AG04449 (cell line): ENCODE data around the gene SCUBE1.

Source experiments
- CTCF ChIA-PET: fragments of 350-600 bp; formaldehyde crosslinking; extraction: SDS; loops from one replicate; lab custom pipeline; 2021; ENCODE audit warnings: antibody characterized with exemption; lab: Yijun Ruan, JAX
- POLR2A ChIA-PET: fragments of 400-600, 350-600 bp; formaldehyde crosslinking; extraction: SDS; loops from one replicate; lab custom pipeline; 2020; ENCODE audit warnings: antibody characterized with exemption, inconsistent platforms; lab: Yijun Ruan, JAX
- DNase-seq: peaks from one replicate; pipeline ENCODE4 v3.0.0-alpha.2; 2010; ENCODE audit warnings: low read depth, low spot score
- H3K4me3 ChIP-seq: 2 replicates; pipeline ENCODE4 v1.5.1; 2011; ENCODE audit warnings: low read depth, mild to moderate bottlenecking, control low read depth, low read length
- CTCF ChIP-seq: IDR thresholded peaks from one replicate; pipeline ENCODE4 v1.5.1; 2011; ENCODE audit warnings: mild to moderate bottlenecking, moderate library complexity, low read length, control low read depth, inconsistent platforms; ENCODE audit not compliant: insufficient read depth; ENCODE audit errors: missing control alignments

Gene SCUBE1

GRCh38 chr22:43301866-43302265, 41.3 kb downstream of the SCUBE1 start:
- CTCF ChIA-PET, result no interaction called here

GRCh38 chr22:43300891-43301676, 42.1 kb downstream of the SCUBE1 start:
- POLR2A ChIA-PET, result no interaction called here
- TF ChIP-seq CTCF, result no peak
- CTCF ChIA-PET, result no interaction called here
- no peak for DNase-seq
- H3K4me3 ChIP-seq, result no peak overlapping the region

More at GRCh38 chr22:43301866-43302265, 41.3 kb downstream of the SCUBE1 start:
- H3K4me3 ChIP-seq, result no peak overlapping the region
- TF ChIP-seq CTCF, result no peak
- no peak for DNase-seq
- POLR2A ChIA-PET, result no interaction called here

- DNase-seq, result no peak
- ChIA-PET POLR2A (no interaction called here), CTCF (no interaction called here)
- TF ChIP-seq CTCF, result no peak
- H3K4me3 ChIP-seq, result no peak overlapping the region
These were observed 43.4 kb downstream of the SCUBE1 start for GRCh38 chr22:43299736-43300135.

- ChIA-PET POLR2A (no interaction called here), CTCF (no interaction called here)
- TF ChIP-seq CTCF, result no peak
- no peak for DNase-seq
- H3K4me3 ChIP-seq, result no peak overlapping the region
These were observed 44.9 kb downstream of the SCUBE1 start for GRCh38 chr22:43298062-43298801.

- POLR2A ChIA-PET, result no interaction called here
- CTCF ChIA-PET, result no interaction called here
- H3K4me3 ChIP-seq, result no peak overlapping the region
- TF ChIP-seq CTCF, result no peak
- DNase-seq, result no peak
These were observed 45.7 kb downstream of the SCUBE1 start for GRCh38 chr22:43297270-43298061.

- DNase-seq, result no peak
- no peak for TF ChIP-seq CTCF
- no peak overlapping the region for H3K4me3 ChIP-seq
- ChIA-PET CTCF (interaction anchor here (0.5 kb wide), 1 partner anchor 23 kb away, joined by 3 read pairs; no protein-coding TSS in a partner anchor), POLR2A (no interaction called here)
These were observed 46.8 kb downstream of the SCUBE1 start for GRCh38 chr22:43296276-43296902.
